HAP-1 (cell line): Measurements from ENCODE around the gene SLC39A10.
"Not testable (repeated sequence)": the region's sequence is repeated elsewhere in the genome, so short reads cannot be mapped to it uniquely, and the experiment has no call there.

Experiments used
- DNase-seq, 2 experiments: peaks; one replicate each; pipeline ENCODE4 v3.0.0-alpha.2; 2016 to 2020; ENCODE audit warnings: low spot score in 2 of 2
- H3K27me3 ChIP-seq: fragments of 250-450 bp; sonication (Bioruptor Pico); 2 replicates; pipeline ENCODE4 v1.5.1; 2020; ENCODE audit warnings: low read depth, mild to moderate bottlenecking, moderate library complexity
- H3K36me3 ChIP-seq: fragments of 250-450 bp; sonication (Bioruptor Pico); replicated peaks from 2 replicates; pipeline ENCODE4 v1.5.1; 2020; ENCODE audit warnings: mild to moderate bottlenecking
- H3K4me1 ChIP-seq: fragments of 250-450 bp; sonication (Bioruptor Pico); 2 replicates; pipeline ENCODE4 v1.5.1; 2020; ENCODE audit warnings: mild to moderate bottlenecking
- H3K4me3 ChIP-seq: fragments of 250-450 bp; sonication (Bioruptor Pico); 2 replicates; pipeline ENCODE4 v1.5.1; 2020; ENCODE audit warnings: mild to moderate bottlenecking, moderate library complexity
- H3K9me3 ChIP-seq: fragments of 250-450 bp; sonication (Bioruptor Pico); 2 replicates; pipeline ENCODE4 v1.5.1; 2020; ENCODE audit warnings: mild to moderate bottlenecking, moderate library complexity
- in situ Hi-C: fragments of 300-500 bp; cut with MboI; formaldehyde crosslinking; loops from 3 replicates; pipeline ENCODE4 v1.14.3; 2020; ENCODE audit warnings: low sequenced_read_pairs, inconsistent platforms, mixed read lengths

Gene SLC39A10

GRCh38 chr2:195652911-195653310, 4.1 kb upstream of the SLC39A10 start:
- Histone ChIP-seq H3K4me1 (no peaks in the 10 kb centered on the region), H3K27me3 (no peaks in the 10 kb centered on the region), H3K36me3 (no peaks in the 10 kb centered on the region), H3K4me3 (no peak overlapping the region), H3K9me3 (no peaks in the 10 kb centered on the region)
- no peak for DNase-seq
- in situ Hi-C loops = loop anchor here (10.0 kb wide), 1 partner anchor 412 kb away; the partner anchor contains the start of gene DNAH7

- Histone ChIP-seq H3K9me3 (no peaks in the 10 kb centered on the region), H3K36me3 (no peaks in the 10 kb centered on the region), H3K4me1 (peaks cover 17% of the 10 kb centered on the region), H3K4me3 (peak overlapping the region; percentile 91; the same call in 1 of the 2 replicates), H3K27me3 (no peaks in the 10 kb centered on the region)
- no peak for DNase-seq
- in situ Hi-C loops = loop anchor here (10.0 kb wide), 1 partner anchor 408 kb away; the partner anchor contains the start of gene DNAH7
Observed at GRCh38 chr2:195656161-195656858, 716 bp upstream of the SLC39A10 start.

- DNase-seq = peak; percentile 72 to 81
- Histone ChIP-seq H3K4me1 (peaks cover 17% of the 10 kb centered on the region), H3K4me3 (peak overlapping the region; percentile 91), H3K9me3 (no peaks in the 10 kb centered on the region), H3K27me3 (no peaks in the 10 kb centered on the region), H3K36me3 (no peaks in the 10 kb centered on the region)
- in situ Hi-C loops = loop anchor here (10.0 kb wide), 1 partner anchor 407 kb away; the partner anchor contains the start of gene DNAH7
Observed at GRCh38 chr2:195657634-195658540, 861 bp downstream of the SLC39A10 start.

- DNase-seq = peak; percentile 36 to 43
- Histone ChIP-seq H3K27me3 (no peaks in the 10 kb centered on the region), H3K36me3 (no peaks in the 10 kb centered on the region), H3K9me3 (no peaks in the 10 kb centered on the region), H3K4me1 (peaks cover 17% of the 10 kb centered on the region), H3K4me3 (peak overlapping the region; percentile 91)
- in situ Hi-C loops = loop anchor here (10.0 kb wide), 1 partner anchor 406 kb away; the partner anchor contains the start of gene DNAH7
Observed at GRCh38 chr2:195658541-195658890, 1.5 kb downstream of the SLC39A10 start.

GRCh38 chr2:195659114-195659513, 2.1 kb downstream of the SLC39A10 start:
- in situ Hi-C loops = loop anchor here (10.0 kb wide), 1 partner anchor 406 kb away; the partner anchor contains the start of gene DNAH7
- Histone ChIP-seq H3K4me1 (peaks cover 17% of the 10 kb centered on the region), H3K4me3 (peak overlapping the region; percentile 91), H3K36me3 (no peaks in the 10 kb centered on the region), H3K27me3 (no peaks in the 10 kb centered on the region), H3K9me3 (no peaks in the 10 kb centered on the region)
- no peak for DNase-seq

- in situ Hi-C loops = loop anchor here (10.0 kb wide), 1 partner anchor 405 kb away; the partner anchor contains the start of gene DNAH7
- Histone ChIP-seq H3K9me3 (no peaks in the 10 kb centered on the region), H3K4me1 (peaks cover 17% of the 10 kb centered on the region), H3K27me3 (no peaks in the 10 kb centered on the region), H3K36me3 (no peaks in the 10 kb centered on the region), H3K4me3 (peak overlapping the region; percentile 91)
- DNase-seq = peak; percentile 63 to 86
Observed at GRCh38 chr2:195659982-195660890, 3.2 kb downstream of the SLC39A10 start.

GRCh38 chr2:195662138-195662537, 5.1 kb downstream of the SLC39A10 start:
- Histone ChIP-seq H3K36me3 (no peaks in the 10 kb centered on the region), H3K27me3 (no peaks in the 10 kb centered on the region), H3K4me1 (peaks cover 30% of the 10 kb centered on the region), H3K4me3 (no peak overlapping the region), H3K9me3 (no peaks in the 10 kb centered on the region)
- in situ Hi-C loops = no loop called here
- no peak for DNase-seq

GRCh38 chr2:195663007-195663406, 6.0 kb downstream of the SLC39A10 start:
- Histone ChIP-seq H3K9me3 (no peaks in the 10 kb centered on the region), H3K4me3 (no peak overlapping the region), H3K4me1 (peaks cover 30% of the 10 kb centered on the region), H3K27me3 (no peaks in the 10 kb centered on the region), H3K36me3 (no peaks in the 10 kb centered on the region)
- DNase-seq = no peak
- in situ Hi-C loops = no loop called here

- H3K9me3 ChIP-seq = no peaks in the 10 kb centered on the region
- no peak overlapping the region for H3K4me3 ChIP-seq
- H3K27me3 ChIP-seq = no peaks in the 10 kb centered on the region
- in situ Hi-C loops = no loop called here
- peaks cover 23% of the 10 kb centered on the region for H3K4me1 ChIP-seq
- no peaks in the 10 kb centered on the region for H3K36me3 ChIP-seq
- no peak for DNase-seq
Observed at GRCh38 chr2:195664528-195664927, 7.5 kb downstream of the SLC39A10 start.

- H3K27me3 ChIP-seq, DNase-seq, in situ Hi-C loops, H3K4me3 ChIP-seq, H3K36me3 ChIP-seq, H3K9me3 ChIP-seq: not testable (repeated sequence)
- peaks cover 16% of the 10 kb centered on the region for H3K4me1 ChIP-seq
Observed at GRCh38 chr2:195665153-195665552, 8.1 kb downstream of the SLC39A10 start.

- H3K27me3 ChIP-seq = no peaks in the 10 kb centered on the region
- no peak overlapping the region for H3K4me3 ChIP-seq
- in situ Hi-C loops = no loop called here
- H3K9me3 ChIP-seq = no peaks in the 10 kb centered on the region
- H3K4me1 ChIP-seq = peaks cover 13% of the 10 kb centered on the region
- DNase-seq = no peak
- H3K36me3 ChIP-seq = no peaks in the 10 kb centered on the region
Observed at GRCh38 chr2:195666113-195666712, 9.2 kb downstream of the SLC39A10 start.

- Histone ChIP-seq H3K9me3 (no peaks in the 10 kb centered on the region), H3K4me1 (peaks cover 13% of the 10 kb centered on the region), H3K36me3 (no peaks in the 10 kb centered on the region), H3K4me3 (no peak overlapping the region), H3K27me3 (no peaks in the 10 kb centered on the region)
- in situ Hi-C loops = no loop called here
- no peak for DNase-seq
Observed at GRCh38 chr2:195667974-195668373, 10.9 kb downstream of the SLC39A10 start.

- Histone ChIP-seq H3K4me3 (no peak overlapping the region), H3K4me1 (peaks cover 13% of the 10 kb centered on the region), H3K9me3 (no peaks in the 10 kb centered on the region), H3K36me3 (no peaks in the 10 kb centered on the region), H3K27me3 (no peaks in the 10 kb centered on the region)
- no peak for DNase-seq
- in situ Hi-C loops = loop anchor here (10.0 kb wide), 1 partner anchor 275 kb away; no protein-coding TSS in a partner anchor
Observed at GRCh38 chr2:195670191-195670590, 13.2 kb downstream of the SLC39A10 start.
